Fibroblast of skin of abdomen (primary cell): ENCODE measurements around the gene RHOBTB3.
A peak's percentile ranks its signal among the peaks of the same experiment; 100 is the strongest.

Experiments used
- DNase-seq: peaks from one replicate; pipeline ENCODE4 v3.0.0-alpha.2; 2013

Gene RHOBTB3

DNA sequence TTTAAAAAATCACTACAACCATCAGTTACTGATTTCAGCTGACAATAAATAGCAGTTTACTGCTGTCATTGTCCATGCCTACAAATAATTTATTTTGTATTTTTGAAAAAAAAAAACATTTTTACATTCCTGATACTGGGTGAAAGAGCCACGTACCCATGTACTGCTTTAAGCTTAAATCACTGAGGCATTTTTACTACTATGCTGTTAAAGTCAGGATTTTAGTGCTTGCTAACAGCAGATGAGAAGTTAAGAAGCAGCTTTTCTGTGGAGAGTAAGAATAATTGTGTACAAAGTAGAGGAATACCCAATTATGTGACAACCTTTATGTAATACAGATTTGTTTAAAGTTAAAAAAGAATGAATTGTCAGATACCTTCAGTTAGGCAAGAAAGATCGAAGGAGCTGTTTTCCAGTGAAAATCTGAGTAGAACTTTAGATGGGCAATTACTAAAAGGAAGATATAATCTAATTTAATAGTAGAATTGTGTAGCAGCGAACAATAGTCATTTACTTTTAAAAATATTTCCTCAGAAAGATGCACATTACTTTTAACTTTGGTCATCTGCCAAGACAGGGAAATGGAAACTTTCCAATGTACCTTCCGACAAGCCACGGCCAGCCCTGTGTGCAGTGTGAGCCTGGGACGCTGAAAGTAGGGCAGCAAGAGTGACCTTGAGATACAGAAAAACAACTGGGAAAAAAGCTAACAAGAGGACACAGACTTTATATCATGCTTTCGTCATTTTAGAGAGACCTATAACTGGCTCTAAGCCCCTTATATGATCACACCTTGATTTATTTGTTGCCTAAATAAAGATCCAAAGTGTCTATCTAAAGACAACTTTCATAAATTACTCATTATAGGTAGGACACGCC lies 39.9 kb downstream of the RHOBTB3 start:
- DNase-seq = no peak

- DNase-seq = no peak
These were observed 40.8 kb downstream of the RHOBTB3 start for GRCh38 chr5:95771892-95772291.

GRCh38 chr5:95773335-95774059 lies 42.4 kb downstream of the RHOBTB3 start:
- DNase-seq = peak; percentile 93

- no peak for DNase-seq
These were observed 46.3 kb downstream of the RHOBTB3 start for GRCh38 chr5:95777441-95777840.

DNA sequence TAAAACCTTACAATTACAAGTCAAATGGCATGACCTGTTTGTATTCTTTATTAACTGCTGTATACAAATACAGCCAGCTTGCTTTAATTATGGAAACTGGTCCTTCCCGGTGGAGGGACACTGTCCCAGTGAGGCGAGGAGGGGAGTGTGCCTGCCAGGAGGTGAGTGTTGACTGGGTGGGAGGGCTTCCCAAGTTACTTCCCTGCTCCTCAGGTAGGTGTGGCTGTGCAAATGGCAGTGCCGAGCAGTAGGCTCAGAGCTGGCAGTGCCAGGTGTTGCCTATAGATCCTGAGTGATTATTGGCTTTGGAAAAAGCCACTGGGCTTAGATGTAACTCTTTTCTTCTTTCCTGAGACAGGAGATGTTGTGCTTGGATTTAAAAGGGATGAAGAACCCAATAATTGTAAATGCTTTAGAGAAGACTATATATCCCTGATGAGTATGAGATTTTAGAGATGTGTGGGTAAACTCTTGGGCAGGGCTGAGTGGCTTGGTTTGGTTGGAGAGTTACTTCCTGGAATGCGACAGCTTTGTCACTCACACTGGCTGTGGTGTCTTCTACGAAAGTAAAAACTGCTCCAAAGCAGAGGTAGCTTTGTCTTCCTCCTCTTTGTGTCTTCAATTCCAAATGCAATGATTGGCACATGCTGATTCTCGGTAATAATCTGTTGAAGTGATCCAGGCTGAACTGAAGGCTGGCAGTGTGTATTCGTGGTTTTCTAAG lies 47.7 kb downstream of the RHOBTB3 start:
- DNase-seq = no peak

DNA sequence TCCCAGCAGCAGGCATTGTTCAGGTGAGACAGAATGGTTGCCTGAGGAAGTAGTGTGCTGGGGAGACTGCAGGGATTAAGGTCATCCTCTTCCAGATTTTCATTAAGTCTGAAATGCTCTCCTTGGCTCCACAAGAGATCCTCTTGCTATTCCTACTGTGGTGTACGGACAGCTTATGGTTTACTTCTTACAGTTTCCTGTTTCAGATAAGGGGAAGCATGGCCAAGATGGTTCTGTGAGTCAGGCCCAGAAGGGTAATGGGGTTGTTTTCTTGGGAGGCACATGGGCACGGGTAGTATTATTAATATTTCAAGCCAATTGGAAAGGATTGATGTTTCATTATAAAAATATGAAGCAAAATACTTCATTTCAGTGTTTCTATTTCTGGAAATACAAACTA lies 48.5 kb downstream of the RHOBTB3 start:
- DNase-seq = no peak

DNA sequence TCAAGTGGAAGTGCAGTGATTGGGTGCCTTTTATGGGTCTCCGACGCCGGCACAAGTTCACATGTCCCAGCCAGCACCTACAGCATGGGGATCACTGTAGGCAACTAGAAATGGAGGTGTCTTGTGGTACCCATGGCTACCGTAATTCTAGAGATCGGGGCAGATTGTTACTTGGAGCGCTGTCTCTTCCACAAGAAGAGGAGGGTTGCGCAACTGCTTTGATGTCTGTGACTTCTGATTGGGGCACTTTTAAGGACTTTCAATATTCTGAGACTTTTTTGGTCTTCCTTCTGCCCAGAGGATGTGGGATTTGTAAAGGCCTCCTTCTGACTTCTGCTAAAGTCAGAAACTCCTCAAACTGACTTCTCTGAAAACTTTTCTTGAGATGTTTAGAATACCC lies 49.5 kb downstream of the RHOBTB3 start:
- DNase-seq = no peak

- peak; percentile 71 for DNase-seq
These were observed 50.0 kb downstream of the RHOBTB3 start for GRCh38 chr5:95781101-95781583.

DNA sequence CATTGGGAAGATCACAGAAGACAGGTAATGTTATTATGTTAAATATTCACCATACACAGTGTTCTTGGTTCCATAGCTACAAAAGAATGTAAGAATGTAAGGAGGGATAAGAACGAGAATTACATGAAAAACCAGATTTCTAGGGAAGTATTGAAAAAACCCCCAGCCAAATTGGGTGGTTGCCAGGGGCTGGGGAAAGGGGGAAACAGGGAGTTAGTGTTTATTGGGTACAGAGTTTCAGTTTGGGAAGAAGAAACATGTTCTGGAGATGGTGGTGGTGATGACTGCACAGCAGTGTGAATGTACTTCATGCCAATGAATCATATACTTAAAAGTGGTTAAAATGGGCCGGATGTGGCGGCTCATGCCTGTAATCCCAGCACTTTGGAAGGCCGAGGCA lies 51.0 kb downstream of the RHOBTB3 start:
- DNase-seq = no peak

GRCh38 chr5:95783661-95784060 lies 52.5 kb downstream of the RHOBTB3 start:
- DNase-seq = no peak

DNA sequence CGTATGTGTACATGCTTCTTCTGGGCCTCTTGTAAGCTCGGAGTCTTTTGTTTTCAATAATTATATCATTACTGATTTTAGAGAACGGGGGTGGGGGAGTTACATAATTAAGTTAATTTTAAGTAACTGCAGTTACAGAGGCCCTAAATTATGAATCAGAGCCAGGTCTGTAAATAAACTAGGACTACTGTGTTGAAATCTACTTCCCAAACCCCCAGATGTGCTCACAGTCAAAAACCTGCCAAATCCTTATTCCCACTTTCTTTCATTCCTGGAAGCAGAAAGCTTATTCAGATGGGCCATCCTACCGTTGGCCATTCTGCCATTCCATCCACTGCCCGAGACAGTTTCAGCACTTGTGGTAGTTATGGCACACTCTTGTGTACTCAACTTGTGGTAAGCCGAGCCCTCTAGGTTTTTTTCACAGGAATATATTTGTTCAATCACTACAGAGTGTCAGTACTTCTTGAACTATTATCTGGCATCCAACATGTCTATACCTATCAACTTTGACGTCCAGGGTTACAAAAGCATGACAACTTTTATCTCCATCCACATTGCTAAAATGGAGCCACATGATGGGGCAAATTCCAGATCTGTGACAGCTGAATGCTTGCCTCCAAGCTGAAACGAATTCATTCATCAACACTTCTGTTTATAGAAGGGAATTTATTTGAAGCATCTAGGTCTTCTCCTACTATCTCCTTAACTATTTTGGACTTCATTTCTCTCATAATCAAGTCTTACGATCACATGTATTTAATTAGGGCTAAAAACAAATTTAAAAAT lies 53.6 kb downstream of the RHOBTB3 start:
- no peak for DNase-seq

GRCh38 chr5:95786821-95787418 lies 55.8 kb downstream of the RHOBTB3 start:
- peak; percentile 71 for DNase-seq

DNA sequence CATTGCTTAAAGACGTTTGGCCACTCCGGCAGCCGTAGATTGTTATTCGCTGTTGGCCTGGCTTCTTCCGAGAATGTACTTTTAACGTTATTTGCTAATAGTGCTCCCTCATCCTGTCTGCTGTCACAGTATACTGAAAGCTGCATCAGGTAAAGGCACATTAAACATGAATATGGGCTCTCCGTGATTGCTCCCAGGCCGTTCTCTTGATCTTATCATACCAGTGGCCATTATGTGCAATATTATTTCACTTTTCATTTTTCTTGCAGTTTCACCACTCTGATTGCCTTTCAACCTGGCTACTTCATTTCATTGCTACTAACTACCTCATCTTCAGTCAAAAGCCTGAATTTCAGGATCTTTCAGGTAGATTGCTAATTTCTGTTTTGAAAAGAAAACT lies 57.4 kb downstream of the RHOBTB3 start:
- DNase-seq = no peak

GRCh38 chr5:95791751-95792150 lies 60.6 kb downstream of the RHOBTB3 start:
- DNase-seq = no peak

- peak; percentile 30 for DNase-seq
These were observed 63.0 kb downstream of the RHOBTB3 start for GRCh38 chr5:95794070-95794516.

DNA sequence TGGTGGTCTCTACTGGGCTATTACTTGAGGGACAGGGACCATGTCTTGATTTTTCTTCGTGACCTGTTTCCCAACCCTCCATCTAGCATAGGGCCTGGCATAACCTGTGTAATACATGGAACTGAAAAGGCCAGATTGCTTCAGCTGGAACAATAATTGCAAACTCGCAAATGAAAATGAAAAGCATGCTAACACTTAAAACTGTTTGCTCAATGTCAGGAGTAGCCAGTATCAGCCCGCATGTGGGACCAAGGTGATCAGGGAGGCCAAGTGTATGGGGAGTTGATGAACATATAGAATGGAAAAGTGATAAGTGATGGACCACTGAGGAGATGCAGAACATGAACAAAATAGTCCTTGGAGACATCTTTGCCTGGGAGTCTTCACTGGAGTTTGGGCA lies 66.2 kb downstream of the RHOBTB3 start:
- no peak for DNase-seq

DNA sequence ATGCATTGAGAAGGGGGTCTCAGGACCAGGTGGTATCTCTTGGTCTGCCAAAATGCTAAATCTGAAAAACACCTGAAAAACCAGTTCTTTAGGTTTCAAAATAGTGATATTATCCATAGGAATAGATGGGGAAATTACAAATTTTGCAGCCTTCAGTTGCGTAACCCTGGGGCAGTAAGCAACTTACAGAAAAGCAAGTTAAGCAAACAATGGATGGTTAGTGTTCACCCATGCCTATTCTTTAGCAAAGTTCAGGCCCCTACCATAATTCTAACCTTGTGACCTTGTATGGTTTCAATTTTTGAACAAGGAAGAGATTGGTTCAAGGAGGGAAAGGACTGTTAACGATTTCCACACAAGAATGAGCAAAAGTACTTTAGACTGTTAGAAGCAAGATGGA lies 66.9 kb downstream of the RHOBTB3 start:
- DNase-seq = no peak

DNA sequence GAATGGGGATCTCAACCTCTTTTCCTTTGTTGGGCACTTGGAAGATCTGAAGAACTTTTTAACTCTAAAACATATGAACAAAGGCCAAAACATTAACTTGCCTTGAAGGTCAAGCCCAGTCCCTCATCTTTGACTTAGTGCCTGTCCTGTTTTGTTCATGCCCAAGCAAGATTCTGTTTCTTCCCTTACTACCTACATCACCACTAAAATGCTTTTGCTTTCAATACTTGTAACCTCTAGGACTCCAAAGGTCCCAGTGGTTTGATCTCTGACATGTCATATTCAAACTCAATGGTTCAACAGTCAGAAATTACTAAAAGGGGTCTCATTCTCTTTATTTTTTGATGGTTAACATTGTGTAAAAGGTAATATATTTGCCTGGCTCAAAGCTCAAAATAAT lies 67.4 kb downstream of the RHOBTB3 start:
- DNase-seq = no peak

GRCh38 chr5:95799191-95799835 lies 68.2 kb downstream of the RHOBTB3 start:
- no peak for DNase-seq

DNA sequence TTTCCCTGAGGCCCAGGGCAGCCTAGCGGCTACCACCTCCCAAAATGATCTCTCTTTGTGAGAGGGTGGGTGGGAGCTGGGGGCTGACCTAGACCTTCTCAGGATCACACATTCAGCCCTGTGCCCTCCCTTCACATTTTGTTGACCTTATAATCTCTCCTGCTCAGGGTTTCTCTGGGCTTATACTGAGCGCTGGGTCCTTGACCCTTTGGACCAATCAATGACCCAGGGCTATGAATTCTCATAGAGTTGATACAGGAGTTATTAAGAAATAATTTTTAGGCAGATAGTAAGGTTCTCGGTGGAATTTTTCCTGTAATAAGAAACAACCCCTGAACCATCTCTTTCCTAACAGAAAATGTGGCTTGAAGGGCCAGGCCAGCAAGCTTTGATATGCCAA lies 69.4 kb downstream of the RHOBTB3 start:
- no peak for DNase-seq

- DNase-seq = no peak
These were observed 70.4 kb downstream of the RHOBTB3 start for GRCh38 chr5:95801532-95801931.
